K562 (cell line): Measurements from ENCODE around the gene LRP4. TPM values are rescaled to one million over a fixed set of nuclear protein-coding genes. Genes with fewer than 3 reads are reported as not detected.

Experiments
- CSDE1 ChIP-seq, 2 experiments: fragments of 450-650 bp; IDR thresholded peaks; 2 replicates each; pipeline ENCODE4 v1.6.1; 2016; ENCODE audit warnings: mild to moderate bottlenecking in 1 of 2
- CTBP1 ChIP-seq: fragments of 450-650 bp; IDR thresholded peaks from 2 replicates; pipeline ENCODE4 v1.6.1; 2016; ENCODE audit warnings: borderline replicate concordance
- HEY1 ChIP-seq: fragments of 250-450 bp; sonication (Bioruptor Pico); IDR thresholded peaks from 2 replicates; pipeline ENCODE4 v1.5.0; 2020; ENCODE audit warnings: mild to moderate bottlenecking, moderate library complexity, borderline replicate concordance
- MAZ ChIP-seq, 2 experiments: fragments of 450-650 bp in 1 of 2; sonication (generic) in 1 of 2; formaldehyde crosslinking; IDR thresholded peaks in 1 of 2; conservative IDR thresholded peaks in 1 of 2; 2 replicates each; pipeline versions ENCODE4 v1.4.0 to v1.5.0; 2020; ENCODE audit warnings: mild to moderate bottlenecking in 1 of 2, missing genetic modification reagents in 1 of 2
- MYNN ChIP-seq, 2 experiments: sonication (generic); formaldehyde crosslinking in 1 of 2; IDR thresholded peaks; 2 replicates each; pipeline versions ENCODE4 v1.5.0 to v1.6.1; 2016 to 2020; ENCODE audit warnings: antibody characterized with exemption in 1 of 2, missing genetic modification reagents in 1 of 2
- NCOA2 ChIP-seq, 2 experiments: fragments of 450-650 bp; IDR thresholded peaks; 2 replicates each; pipeline ENCODE4 v1.6.1; 2018; ENCODE audit warnings: mild to moderate bottlenecking in 2 of 2, moderate library complexity in 1 of 2; ENCODE audit not compliant: partially characterized antibody in 2 of 2
- NRF1 ChIP-seq, 2 experiments: fragments of 450-650 bp; IDR thresholded peaks in 1 of 2; conservative IDR thresholded peaks in 1 of 2; 2 replicates each; pipeline ENCODE4 v1.6.1; 2014; ENCODE audit warnings: mild to moderate bottlenecking in 2 of 2
- NUFIP1 ChIP-seq: fragments of 450-650 bp; IDR thresholded peaks from 2 replicates; pipeline ENCODE4 v1.6.1; 2018; ENCODE audit not compliant: partially characterized antibody
- PRPF4 ChIP-seq: fragments of 200-400 bp; formaldehyde crosslinking; IDR thresholded peaks from one replicate; pipeline ENCODE4 v1.6.1; 2017; ENCODE audit warnings: low read length, low read depth, mild to moderate bottlenecking; ENCODE audit not compliant: insufficient read depth, poor library complexity, severe bottlenecking
- RB1 ChIP-seq: fragments of 450-650 bp; IDR thresholded peaks from 2 replicates; pipeline ENCODE4 v1.6.1; 2017; ENCODE audit warnings: low read depth, mild to moderate bottlenecking
- RBBP5 ChIP-seq: fragments of 200-600 bp; sonication (generic); IDR thresholded peaks from 2 replicates; pipeline ENCODE4 v1.6.1; 2012; ENCODE audit warnings: borderline replicate concordance, mild to moderate bottlenecking, low read length, control low read depth, inconsistent platforms; ENCODE audit not compliant: insufficient read depth, poor library complexity, severe bottlenecking
- WHSC1 ChIP-seq: IDR thresholded peaks from one replicate; pipeline ENCODE4 v1.6.1; 2012; ENCODE audit warnings: low read length, control low read depth, inconsistent platforms
- polyA plus RNA-seq, 8 experiments: library from polyadenylated mRNA; depleted of rRNA in 4 of 8; stranded (reverse) in 5 of 8; unstranded in 3 of 8; fragments of >200 nt; fragmentation: Nextera tagmentation in 2 of 8; fragmentation: Illumina TruSeq in 1 of 8; extraction: Ambion mirVana in 2 of 8; extraction: Trizol in 1 of 8; gene quantifications; 2 replicates each; pipeline versions ENCODE4 v1.2.1 to v1.2.3, GENCODE V29; 2011 to 2014; ENCODE audit warnings: inconsistent platforms in 1 of 8, missing spikeins in 1 of 8
- total RNA-seq, 7 experiments: library from RNA; depleted of rRNA in 6 of 7; stranded (reverse); fragments of >200 nt in 6 of 7; fragmentation: Illumina TruSeq in 2 of 7; extraction: Trizol in 2 of 7; gene quantifications; 2 replicates each; pipeline versions ENCODE4 v1.2.1 to v1.2.3, GENCODE V29; 2011 to 2021; ENCODE audit warnings: low replicate concordance in 1 of 7
- TF ChIP-seq, protein P1 (sequence below): sonication (generic); formaldehyde crosslinking; IDR thresholded peaks from 2 replicates; pipeline ENCODE4 v1.8.0; 2022; ENCODE audit warnings: missing genetic modification reagents, mild to moderate bottlenecking, moderate library complexity, borderline replicate concordance
- TF ChIP-seq, protein P2 (sequence below): sonication (generic); formaldehyde crosslinking; IDR thresholded peaks from 2 replicates; pipeline ENCODE4 v1.9.0; 2022; ENCODE audit warnings: mild to moderate bottlenecking, missing genetic modification reagents
- TF ChIP-seq, protein P3 (sequence below): sonication (generic); formaldehyde crosslinking; IDR thresholded peaks from 2 replicates; pipeline ENCODE4 v1.8.1; 2023; ENCODE audit warnings: mild to moderate bottlenecking, missing genetic modification reagents
- TF ChIP-seq, protein P4 (sequence below): sonication (generic); formaldehyde crosslinking; IDR thresholded peaks from 2 replicates; pipeline ENCODE4 v1.8.0; 2023; ENCODE audit warnings: mild to moderate bottlenecking, missing genetic modification reagents
- TF ChIP-seq, protein P5 (sequence below), 2 experiments: fragments of 450-650 bp; conservative IDR thresholded peaks; 2 replicates each; pipeline ENCODE4 v1.6.1; 2017; ENCODE audit warnings: mild to moderate bottlenecking in 2 of 2, moderate library complexity in 2 of 2

The LRP4 gene
- total and polyA plus RNA-seq, 9 of the 15 experiments (the other 6 are each of a cell fraction or from before 2014, with no cell fraction given) = 0.04 to 0.54 (median 0.10) TPM

DNA sequence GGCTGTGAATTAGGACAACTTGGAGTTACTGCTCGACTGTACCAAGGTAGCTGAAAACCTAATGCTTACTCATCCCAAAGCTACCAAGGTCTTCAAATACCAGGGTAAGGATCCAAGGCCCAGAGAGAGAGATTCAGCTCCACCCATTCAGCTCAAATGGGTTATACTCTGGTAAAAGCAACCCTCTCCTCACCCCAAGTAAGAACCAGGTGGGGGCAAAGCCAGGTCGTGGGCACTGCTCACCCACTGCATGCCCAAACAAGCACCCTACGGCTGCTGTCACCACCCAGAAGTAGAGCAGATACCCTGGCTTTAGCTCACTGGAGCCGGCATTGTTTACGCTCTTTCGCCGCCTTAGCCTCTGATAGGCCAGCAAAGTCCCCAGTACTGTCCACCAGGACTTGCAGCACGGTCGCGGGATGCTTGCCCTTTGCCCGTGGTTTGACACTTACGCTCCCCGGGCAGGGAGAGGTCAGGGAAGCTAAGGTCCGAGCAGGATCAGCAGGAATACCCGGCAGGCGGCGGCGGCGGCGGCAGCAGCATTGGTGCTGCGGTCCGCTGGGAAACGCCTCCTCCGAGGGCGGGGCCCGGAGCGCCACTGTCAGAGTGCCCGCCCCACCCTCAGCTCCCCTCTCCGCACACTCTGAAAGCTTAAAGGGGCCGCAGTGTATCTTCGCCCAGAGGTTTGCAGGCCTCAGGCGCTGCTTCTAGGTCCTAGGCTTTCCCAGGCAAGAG is 91.9 kb downstream of the LRP4 start (continued):
- TF ChIP-seq, protein P1, sequence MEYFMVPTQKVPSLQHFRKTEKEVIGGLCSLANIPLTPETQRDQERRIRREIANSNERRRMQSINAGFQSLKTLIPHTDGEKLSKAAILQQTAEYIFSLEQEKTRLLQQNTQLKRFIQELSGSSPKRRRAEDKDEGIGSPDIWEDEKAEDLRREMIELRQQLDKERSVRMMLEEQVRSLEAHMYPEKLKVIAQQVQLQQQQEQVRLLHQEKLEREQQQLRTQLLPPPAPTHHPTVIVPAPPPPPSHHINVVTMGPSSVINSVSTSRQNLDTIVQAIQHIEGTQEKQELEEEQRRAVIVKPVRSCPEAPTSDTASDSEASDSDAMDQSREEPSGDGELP (CRISPR knock-in tag) = peak; percentile 49; the same call in 1 of the 2 replicates
- TF ChIP-seq, protein P2, sequence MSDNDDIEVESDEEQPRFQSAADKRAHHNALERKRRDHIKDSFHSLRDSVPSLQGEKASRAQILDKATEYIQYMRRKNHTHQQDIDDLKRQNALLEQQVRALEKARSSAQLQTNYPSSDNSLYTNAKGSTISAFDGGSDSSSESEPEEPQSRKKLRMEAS (CRISPR knock-in tag) = peak; percentile 50
- TF ChIP-seq NCOA2 (IDR thresholded peaks at IDR 0.05; ENCODE audit: partially characterized antibody in 2 of 2) (no peak), RBBP5 (peak; percentile 61), MAZ (CRISPR knock-in tag; conservative IDR thresholded peaks at IDR 0.05 in 1 of 2, IDR thresholded peaks at IDR 0.05 in 1 of 2) (peak; percentile 76 to 94; a peak in 3 of 4 replicates), WHSC1 (no peak), PRPF4 (no peak), HEY1 (CRISPR knock-in tag) (no peak), MYNN (IDR thresholded peaks at IDR 0.05) (peak; percentile 74; the same call in 1 of the 2 replicates), MYNN (CRISPR knock-in tag; IDR thresholded peaks at IDR 0.05) (no peak), RB1 (peak; percentile 50; the same call in 1 of the 2 replicates), NRF1 (conservative IDR thresholded peaks at IDR 0.05 in 1 of 2, IDR thresholded peaks at IDR 0.05 in 1 of 2) (peak in 1 of 2 experiments; percentile 49; a peak in 1 of 4 replicates), CSDE1 (IDR thresholded peaks at IDR 0.05) (no peak), NUFIP1 (no peak), CTBP1 (peak; percentile 39; the same call in 1 of the 2 replicates)
- TF ChIP-seq, protein P3, sequence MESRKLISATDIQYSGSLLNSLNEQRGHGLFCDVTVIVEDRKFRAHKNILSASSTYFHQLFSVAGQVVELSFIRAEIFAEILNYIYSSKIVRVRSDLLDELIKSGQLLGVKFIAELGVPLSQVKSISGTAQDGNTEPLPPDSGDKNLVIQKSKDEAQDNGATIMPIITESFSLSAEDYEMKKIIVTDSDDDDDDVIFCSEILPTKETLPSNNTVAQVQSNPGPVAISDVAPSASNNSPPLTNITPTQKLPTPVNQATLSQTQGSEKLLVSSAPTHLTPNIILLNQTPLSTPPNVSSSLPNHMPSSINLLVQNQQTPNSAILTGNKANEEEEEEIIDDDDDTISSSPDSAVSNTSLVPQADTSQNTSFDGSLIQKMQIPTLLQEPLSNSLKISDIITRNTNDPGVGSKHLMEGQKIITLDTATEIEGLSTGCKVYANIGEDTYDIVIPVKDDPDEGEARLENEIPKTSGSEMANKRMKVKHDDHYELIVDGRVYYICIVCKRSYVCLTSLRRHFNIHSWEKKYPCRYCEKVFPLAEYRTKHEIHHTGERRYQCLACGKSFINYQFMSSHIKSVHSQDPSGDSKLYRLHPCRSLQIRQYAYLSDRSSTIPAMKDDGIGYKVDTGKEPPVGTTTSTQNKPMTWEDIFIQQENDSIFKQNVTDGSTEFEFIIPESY (CRISPR knock-in tag) = no peak
- TF ChIP-seq, protein P4, sequence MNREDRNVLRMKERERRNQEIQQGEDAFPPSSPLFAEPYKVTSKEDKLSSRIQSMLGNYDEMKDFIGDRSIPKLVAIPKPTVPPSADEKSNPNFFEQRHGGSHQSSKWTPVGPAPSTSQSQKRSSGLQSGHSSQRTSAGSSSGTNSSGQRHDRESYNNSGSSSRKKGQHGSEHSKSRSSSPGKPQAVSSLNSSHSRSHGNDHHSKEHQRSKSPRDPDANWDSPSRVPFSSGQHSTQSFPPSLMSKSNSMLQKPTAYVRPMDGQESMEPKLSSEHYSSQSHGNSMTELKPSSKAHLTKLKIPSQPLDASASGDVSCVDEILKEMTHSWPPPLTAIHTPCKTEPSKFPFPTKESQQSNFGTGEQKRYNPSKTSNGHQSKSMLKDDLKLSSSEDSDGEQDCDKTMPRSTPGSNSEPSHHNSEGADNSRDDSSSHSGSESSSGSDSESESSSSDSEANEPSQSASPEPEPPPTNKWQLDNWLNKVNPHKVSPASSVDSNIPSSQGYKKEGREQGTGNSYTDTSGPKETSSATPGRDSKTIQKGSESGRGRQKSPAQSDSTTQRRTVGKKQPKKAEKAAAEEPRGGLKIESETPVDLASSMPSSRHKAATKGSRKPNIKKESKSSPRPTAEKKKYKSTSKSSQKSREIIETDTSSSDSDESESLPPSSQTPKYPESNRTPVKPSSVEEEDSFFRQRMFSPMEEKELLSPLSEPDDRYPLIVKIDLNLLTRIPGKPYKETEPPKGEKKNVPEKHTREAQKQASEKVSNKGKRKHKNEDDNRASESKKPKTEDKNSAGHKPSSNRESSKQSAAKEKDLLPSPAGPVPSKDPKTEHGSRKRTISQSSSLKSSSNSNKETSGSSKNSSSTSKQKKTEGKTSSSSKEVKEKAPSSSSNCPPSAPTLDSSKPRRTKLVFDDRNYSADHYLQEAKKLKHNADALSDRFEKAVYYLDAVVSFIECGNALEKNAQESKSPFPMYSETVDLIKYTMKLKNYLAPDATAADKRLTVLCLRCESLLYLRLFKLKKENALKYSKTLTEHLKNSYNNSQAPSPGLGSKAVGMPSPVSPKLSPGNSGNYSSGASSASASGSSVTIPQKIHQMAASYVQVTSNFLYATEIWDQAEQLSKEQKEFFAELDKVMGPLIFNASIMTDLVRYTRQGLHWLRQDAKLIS (CRISPR knock-in tag) = no peak
- TF ChIP-seq, protein P5, sequence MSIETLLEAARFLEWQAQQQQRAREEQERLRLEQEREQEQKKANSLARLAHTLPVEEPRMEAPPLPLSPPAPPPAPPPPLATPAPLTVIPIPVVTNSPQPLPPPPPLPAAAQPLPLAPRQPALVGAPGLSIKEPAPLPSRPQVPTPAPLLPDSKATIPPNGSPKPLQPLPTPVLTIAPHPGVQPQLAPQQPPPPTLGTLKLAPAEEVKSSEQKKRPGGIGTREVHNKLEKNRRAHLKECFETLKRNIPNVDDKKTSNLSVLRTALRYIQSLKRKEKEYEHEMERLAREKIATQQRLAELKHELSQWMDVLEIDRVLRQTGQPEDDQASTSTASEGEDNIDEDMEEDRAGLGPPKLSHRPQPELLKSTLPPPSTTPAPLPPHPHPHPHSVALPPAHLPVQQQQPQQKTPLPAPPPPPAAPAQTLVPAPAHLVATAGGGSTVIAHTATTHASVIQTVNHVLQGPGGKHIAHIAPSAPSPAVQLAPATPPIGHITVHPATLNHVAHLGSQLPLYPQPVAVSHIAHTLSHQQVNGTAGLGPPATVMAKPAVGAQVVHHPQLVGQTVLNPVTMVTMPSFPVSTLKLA (conservative IDR thresholded peaks at IDR 0.05) = peak in 1 of 2 experiments; percentile 65; a peak in 2 of 4 replicates
